Renal cortex interstitium (tissue), 11 donors: ENCODE measurements around the gene KLHL1. TPM values are rescaled to one million over a fixed set of nuclear protein-coding genes. Genes with fewer than 3 reads are reported as not detected.

ENCODE experiments used
- DNase-seq, 11 donors: peaks; one replicate each; pipeline ENCODE4 v3.0.0-alpha.2; 2013; ENCODE audit warnings: low read depth in 9 of 11, low spot score in 4 of 11; ENCODE audit errors: extremely low read depth in 1 of 11
- polyA plus RNA-seq, 3 donors: library from polyadenylated mRNA; unstranded; fragments of 120-200 nt; gene quantifications; one replicate each; pipeline ENCODE4 v1.2.1, GENCODE V29; 2013; ENCODE audit not compliant: insufficient read length in 3 of 3

The KLHL1 gene
- polyA plus RNA-seq, 3 donors = 0.61 to 1.00 (median 0.72) TPM

DNA sequence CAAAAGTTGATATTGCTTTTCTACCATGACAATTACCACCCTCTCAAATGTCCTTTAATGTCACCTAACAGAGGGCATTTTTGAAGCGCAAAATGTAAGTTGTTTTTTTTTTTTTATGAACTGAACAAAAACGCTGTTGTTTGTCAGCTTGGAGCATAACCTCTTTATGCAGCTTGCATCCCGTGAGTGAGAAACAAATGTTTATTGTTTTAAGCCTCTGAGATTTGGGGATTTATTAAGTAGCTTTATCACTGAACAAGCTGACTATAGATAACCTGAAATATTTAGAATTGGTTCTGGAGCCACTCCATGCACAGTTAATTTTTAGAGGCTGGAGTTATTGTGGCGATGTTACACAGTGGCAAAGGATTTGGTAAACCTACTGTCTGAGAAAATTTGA, 80.7 kb downstream of the KLHL1 start:
- no peak for DNase-seq

DNA sequence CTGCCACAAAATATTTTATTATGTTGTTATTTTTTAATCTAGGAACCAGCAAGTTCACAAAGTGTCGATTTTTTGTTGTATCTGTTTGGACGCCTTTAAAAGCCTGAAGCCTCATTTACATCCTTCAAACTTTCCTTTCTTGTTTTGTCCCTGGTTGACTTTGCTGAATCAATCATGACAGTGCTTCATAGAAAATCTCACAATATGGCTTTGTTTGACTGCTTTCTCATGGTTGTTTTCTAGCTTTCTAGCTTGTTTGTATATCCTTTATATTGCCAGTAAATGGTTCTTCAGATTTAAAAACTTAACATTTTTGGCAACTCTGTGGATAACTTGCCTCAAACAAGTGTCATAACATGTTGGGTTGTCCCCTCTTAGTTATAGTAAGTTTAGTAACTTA, 84.7 kb downstream of the KLHL1 start:
- no peak for DNase-seq

DNA sequence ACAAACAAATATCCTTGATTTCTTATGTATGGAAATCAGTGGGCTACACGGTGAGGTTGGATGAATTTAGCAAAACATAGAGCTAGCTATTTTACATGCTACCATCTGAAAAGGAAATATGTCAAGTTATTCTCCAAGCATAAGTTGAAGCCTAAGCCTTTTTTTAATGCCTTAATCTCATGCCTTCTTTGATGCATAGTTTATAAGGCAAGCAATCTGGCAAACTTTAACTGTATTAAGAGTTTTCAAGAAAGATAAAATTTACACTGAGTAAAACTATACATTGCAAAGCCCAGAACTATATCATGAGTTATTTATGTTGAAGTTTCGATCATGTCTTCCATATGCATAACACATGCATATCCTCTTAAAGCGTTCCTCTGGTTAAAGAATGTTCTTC, 85.6 kb downstream of the KLHL1 start:
- no peak for DNase-seq

DNA sequence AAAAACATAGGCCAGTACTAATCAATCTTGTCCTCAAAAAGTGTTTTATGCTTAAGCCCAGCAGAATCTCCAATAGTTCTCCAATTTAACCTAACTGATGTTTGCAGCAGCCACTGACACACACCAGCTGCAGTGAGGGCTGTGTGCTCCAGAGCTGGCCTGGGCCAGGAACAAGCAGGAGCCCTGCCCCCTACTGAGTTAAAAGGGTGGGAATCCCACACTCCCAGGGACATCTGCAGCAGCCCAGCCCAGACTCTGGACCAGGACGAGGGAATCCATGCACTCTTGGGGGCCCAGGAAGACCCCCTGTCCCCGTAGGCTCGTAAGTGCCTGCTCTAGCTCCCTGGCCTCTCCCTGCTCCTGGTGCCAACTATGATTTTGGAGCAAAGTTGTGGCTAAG, 92.1 kb downstream of the KLHL1 start:
- no peak for DNase-seq

DNA sequence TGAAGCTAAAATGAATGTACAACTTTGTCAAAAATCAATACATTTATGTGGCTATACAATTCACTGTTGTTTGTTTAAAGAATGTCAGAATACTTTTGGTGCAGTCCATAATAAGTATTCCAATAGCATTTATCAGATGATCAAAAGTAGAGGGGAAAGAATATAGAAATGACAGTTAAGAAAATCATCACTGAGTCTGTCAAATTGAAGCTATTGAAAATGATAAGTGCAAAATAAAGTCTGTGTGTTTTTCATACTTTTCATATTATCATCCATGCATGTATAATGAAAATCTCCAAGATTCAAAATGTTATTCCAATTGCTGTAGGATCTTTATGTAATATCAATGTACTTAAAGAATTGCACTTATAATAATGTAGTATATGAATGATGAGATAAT, 93.9 kb downstream of the KLHL1 start:
- DNase-seq = no peak

DNA sequence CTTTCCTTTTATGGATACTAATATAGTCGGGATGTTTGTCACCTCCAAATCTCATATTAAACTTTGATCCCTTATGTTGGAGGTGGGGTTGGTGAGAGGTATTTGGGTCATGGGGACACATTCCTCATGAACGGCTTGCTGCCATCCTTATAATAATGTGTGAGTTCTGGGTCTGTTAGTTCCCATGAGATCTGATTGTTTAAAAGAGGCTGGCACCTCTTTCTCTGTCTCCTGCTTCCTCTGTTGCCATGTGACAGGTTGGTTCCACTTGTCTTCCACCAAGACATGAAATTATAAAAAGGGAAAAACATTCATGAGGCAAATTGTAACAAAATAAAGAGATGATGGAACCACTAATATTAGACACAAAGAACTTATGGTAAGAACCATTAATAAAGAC, 108.4 kb downstream of the KLHL1 start:
- no peak for DNase-seq

DNA sequence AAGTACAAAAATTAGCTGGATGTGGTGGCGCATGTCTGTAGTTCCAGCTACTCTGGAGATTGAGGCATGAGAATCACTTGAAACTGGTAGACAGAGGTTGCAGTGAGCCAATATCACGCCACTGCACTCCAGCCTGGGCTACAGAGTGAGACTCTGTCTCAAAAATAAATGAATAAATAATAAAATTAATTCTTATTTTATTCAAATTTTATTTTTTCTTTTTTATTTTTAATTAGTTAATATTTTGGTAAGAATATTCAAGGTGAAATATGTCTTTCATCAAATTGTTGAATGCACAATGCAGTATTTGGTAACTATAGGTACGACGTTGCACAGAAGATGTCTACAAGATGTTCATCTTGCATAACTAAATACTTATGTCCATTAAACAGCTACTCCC, 111.2 kb downstream of the KLHL1 start:
- DNase-seq = no peak

DNA sequence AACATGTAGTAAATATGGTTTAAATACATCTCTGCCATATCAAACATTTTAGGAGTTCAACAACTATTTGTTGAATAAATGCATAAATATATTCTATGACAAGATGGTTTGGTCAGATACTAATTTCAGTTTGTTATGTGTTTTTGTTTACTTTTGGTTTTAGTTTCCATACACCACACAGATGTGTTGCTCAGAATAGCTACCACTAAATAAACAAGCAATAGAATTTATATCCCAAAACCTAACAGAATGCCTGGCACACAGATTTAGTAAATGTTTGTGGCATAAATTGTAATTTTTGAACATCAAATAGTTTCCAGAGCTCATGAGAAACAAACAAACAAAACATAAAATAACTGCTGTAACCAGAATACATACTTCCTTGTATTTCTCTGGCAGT, 127.5 kb downstream of the KLHL1 start:
- no peak for DNase-seq

DNA sequence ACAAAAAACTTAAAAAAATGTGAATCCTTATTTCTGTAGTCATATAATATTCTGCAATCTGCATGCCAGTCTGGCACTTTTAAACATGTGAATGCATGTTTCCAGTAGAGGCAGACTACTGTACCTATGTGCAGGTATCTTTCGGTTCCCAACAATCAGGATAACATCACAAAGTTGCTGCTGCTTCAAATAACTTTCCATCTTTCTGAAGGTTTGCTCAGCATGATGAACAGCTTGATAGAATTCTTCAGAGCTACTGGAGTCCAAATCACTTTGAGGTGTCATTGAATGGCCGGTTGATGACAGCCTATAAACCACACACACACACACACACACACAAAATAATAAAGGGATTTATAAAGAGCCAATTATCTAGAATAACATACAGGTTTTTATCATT, 132.8 kb downstream of the KLHL1 start:
- no peak for DNase-seq

DNA sequence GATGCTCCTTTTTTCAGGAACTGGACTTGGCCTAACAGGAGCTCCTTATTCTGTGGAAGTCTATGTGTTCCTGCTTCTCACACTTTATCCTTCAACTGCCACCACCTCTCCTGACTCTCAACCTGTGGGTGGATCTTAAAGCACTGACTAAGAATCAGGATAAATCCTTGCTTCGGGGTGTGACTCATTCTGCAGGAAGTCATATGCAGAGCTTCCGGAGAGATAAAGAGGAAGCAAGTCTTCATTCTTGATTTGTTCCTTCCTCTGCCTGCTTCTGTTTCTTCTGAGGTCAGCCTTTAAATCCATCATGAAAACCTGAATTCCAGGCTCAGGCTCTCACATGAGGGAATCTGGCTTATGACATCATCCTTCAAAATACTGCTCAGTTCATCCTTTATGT, 137.7 kb downstream of the KLHL1 start:
- DNase-seq = no peak

DNA sequence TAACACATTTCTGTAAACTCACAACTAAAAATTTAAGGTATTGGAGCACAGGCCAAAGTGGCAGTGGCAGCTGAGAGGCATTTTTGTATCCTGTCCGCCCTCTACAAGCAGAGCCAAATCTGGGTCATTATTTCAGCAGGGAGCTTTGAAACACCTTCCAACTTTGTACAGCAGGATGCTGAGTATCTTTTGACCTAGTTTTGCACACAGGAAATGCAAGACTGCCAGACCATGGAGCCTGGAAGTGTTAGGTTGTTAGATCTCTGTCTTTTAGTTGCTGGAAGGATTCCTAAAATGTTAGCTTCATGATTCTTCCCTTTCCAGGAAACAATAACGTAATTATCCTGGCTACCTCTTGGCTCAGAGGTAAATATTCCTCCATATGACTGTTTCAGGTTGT, 149.2 kb downstream of the KLHL1 start:
- no peak for DNase-seq

DNA sequence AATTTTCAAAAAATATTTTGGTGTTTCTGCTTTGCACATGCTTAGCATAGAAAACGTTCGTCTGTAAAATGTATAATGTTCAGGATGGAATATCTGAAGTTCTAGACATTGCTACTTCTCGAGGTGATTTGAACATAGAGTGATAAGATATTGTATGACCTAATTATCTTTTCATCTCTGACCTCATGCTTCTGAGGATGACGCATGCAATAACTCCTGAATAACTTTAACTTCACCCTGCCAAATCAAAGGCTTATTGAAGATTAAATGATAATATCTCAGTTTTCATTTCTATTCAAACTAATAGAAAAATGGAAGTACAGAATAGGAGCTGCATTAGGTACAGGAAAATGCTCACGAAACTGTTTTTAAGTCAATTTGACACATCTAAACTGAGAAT, 151.4 kb downstream of the KLHL1 start:
- no peak for DNase-seq

DNA sequence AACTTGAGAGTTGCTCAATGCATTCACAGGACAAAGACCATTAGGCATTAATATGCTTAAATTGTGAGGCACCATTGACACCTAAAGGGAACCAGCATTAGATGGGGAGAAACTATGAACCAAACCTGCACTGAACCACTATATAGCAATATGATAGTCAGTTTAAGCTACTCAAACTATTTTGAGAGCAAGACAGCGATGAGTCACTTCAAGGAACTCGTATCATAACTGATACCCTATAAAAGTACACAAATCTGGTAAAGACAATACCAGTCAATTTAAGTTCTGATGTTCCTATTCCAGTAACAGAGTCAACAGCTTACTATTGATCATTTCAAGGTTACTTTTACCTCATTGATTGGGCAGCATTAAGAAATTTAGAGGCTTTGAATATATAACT, 151.9 kb downstream of the KLHL1 start:
- DNase-seq = no peak

DNA sequence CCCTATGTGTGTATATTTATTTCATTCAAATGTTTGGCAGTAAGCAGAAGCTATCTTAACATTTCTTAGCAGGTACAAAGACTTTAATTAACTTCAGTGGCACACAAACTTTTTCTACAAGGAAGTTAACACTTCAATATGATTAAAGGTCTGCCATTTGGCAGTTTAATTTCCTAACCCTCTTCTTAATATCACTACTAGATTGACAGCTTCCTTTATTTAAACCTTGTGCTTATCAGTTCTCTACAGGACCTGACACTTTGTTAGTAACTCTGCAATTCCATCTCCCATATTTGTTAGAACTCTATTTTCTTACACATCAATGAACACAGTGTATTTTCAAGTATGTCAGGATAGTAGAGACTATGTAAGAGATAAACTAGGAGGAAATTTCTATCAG, 153.0 kb downstream of the KLHL1 start:
- DNase-seq = no peak

DNA sequence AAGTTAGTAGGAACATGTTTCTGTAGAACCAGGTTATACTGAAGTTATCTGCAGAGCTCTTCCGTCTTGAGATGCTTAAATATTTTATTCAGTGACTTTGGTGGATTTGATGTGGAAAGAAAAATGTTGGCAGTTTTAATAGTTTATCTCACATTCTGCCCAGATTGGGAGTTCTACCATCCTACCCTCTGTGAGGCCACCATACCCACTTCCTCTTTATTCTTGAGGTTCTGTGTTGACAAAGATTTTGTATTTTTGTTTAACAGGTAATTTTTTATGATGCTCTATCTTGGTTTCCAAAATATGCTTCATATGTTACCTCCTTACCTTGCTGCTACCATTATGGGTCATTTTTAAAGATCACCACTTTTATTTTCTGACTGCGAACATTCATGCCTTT, 156.8 kb downstream of the KLHL1 start:
- DNase-seq = no peak

DNA sequence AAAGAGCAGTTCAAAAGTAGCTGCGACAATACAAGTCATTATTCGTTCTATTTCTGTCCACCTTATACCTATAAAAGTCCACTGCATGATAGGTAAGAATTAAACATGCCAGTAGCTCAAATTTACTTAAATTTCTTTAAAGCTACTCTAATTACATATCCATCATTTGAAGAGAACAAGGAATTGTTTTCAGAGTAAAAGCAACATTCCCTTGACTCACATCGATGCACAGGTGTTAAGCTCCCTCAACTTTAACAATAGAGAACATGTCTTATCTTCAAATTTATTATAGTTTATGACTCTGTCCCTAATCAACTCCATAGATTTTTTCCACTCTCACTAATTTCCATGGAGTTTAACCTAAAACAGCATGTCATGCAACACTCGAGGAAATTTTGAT, 158.1 kb downstream of the KLHL1 start:
- DNase-seq = no peak

DNA sequence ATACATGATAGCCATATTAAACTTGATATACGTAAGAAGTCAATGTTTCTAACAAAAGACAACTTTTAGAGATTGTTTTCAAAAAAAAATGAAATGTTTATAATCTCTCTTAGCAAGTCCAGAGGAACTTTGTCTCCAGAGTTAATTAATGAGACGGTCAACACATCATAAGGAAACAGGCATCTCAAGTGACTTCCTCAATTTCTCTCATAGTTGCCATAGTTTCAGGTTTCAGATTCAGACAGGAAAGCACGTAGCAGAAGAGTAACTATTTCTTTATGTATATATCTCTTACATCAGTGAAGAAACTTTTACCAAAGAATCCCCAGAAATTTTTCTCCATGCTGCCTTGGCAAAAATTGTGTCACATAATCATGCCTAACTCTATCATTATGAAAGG, 160.2 kb downstream of the KLHL1 start:
- peak in 2 of 11 donors; percentile 5 to 25 for DNase-seq

DNA sequence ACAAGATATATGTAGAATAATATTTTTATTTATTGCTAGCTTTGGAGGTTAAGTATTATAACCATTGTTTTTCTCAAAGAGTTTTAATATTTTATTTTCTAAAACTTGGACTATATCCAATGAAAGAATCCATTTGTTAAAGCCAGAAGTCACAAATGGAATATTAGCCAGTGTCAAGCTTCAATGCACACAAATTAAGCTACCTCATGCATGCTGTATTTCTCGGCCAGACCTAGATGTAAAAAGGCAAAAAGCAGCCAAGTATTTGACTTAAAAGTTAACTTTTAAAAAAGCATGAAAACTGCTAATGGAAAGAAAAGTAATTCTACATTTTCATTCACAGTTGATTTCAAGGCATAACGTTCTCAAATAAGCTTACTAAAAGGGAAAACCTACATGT, 160.7 kb downstream of the KLHL1 start:
- DNase-seq = peak in 1 of 11 donors; percentile 44

DNA sequence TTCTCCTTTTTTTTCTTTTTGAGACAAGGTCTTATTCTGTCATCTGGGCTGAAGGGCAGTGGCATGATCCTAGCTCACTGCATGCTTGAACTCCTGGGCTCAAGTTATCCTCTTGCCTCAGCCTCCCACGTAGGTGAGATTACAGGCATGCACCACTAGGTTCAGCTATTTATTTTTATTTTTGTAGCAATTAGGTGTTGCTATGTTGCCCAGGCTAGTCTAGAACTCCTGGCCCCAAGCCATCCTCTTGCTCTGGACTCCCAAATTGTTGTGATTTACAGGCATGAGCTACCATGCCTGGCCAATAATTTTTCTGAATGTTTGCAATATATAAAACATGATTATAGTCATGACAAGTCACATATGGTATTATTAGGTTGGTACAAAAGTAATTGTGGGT, 161.7 kb downstream of the KLHL1 start:
- no peak for DNase-seq

DNA sequence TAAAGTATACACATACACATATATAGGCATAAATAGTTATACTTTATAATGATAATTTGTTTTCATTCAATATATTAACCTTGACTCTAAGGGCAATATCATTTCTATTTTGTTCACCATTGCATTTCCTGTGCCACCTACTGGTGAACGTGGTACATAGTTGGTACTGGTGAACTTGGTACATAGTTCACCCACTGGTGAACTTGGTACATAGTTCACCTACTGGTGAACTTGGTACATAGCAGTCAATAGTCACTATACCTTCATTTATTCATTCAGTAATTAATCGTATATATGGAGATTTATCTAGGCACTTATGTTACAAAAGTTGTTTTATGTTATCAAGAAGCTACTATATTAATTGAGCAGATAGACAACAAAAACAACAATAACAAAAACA, 173.2 kb downstream of the KLHL1 start:
- DNase-seq = no peak

DNA sequence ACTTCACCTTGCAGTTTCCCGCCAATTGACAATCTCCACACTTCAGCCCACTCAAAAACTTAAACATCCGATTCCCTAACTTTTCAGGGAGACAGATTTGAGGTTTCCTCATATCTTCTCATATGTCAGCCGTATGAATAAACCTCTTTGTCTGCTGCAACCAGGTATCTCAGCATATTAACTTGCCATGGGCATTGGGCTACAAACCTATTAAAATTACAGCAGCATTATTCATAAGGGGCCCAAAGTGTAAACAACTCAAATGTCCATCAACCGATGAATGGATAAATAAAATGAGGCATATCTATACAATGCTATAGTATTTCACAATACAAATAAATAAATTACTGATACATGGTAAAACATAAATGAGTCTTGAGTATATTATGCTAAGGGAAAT, 180.0 kb downstream of the KLHL1 start:
- no peak for DNase-seq

DNA sequence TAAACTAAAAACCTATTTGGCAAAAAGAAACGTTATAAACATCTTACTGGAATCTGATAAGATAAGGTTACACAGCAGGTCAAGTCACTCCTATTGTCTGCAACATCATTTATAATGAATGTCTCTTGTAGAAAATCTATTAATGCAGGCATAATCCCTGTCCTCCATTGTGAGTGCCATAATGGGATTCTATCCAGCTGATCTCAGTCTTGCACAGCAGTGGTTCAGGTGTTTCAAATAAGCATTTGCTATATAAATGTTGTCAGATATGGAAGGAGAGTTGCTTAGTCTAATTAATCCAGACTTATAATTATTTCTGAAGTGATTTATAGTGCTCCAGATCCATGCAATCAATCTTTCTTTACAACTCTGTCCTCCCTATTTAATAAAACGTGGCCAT, 187.1 kb downstream of the KLHL1 start:
- DNase-seq = no peak
